NCI-H2081 (cell line): Measurements from ENCODE around the gene KLHL13.

Experiments
- DNase-seq, 2 experiments: peaks; one replicate each; lab custom pipeline; 2025; lab: John Stamatoyannopoulos, UW

KLHL13 gene

GRCh38 chrX:117854806-117855205, 261.8 kb downstream of the KLHL13 start:
- DNase-seq = no peak

GRCh38 chrX:117851025-117851424, 265.6 kb downstream of the KLHL13 start:
- DNase-seq = no peak
